HepG2 (cell line): ENCODE measurements around the gene UPB1. TPM values are rescaled to one million over a fixed set of nuclear protein-coding genes. Genes with fewer than 3 reads are reported as not detected.
A peak's percentile ranks its signal among the peaks of the same experiment; 100 is the strongest.

ENCODE experiments used
- ATAD3A ChIP-seq: sonication (generic); formaldehyde crosslinking; IDR thresholded peaks from 2 replicates; pipeline ENCODE4 v1.4.0; 2020; ENCODE audit warnings: missing genetic modification reagents
- CREB3 ChIP-seq: sonication (generic); formaldehyde crosslinking; IDR thresholded peaks from 2 replicates; pipeline ENCODE4 v1.5.0; 2020; ENCODE audit warnings: missing genetic modification reagents
- DRAP1 ChIP-seq: IDR thresholded peaks from 2 replicates; pipeline ENCODE4 v1.6.1; 2016; ENCODE audit warnings: missing genetic modification reagents, missing compliant biosample characterization
- MIXL1 ChIP-seq: IDR thresholded peaks from 2 replicates; pipeline ENCODE4 v1.6.1; 2016
- NCOR1 ChIP-seq: fragments of 200-600 bp; sonication (generic); IDR thresholded peaks from 2 replicates; pipeline ENCODE4 v1.7.0; 2017; ENCODE audit warnings: antibody characterized with exemption, low read length, borderline replicate concordance
- PHF5A ChIP-seq: IDR thresholded peaks from one replicate; pipeline ENCODE4 v1.6.1; 2018; ENCODE audit warnings: low read depth, missing genetic modification reagents; ENCODE audit not compliant: unreplicated experiment
- POLR2AphosphoS5 ChIP-seq: IDR thresholded peaks from 2 replicates; pipeline ENCODE4 v1.6.1; 2012; ENCODE audit warnings: low read depth, low read length
- RBFOX2 ChIP-seq: fragments of 200-400 bp; formaldehyde crosslinking; IDR thresholded peaks from 2 replicates; pipeline ENCODE4 v1.6.1; 2017; ENCODE audit warnings: low read depth, mild to moderate bottlenecking, low read length
- RELA ChIP-seq: sonication (generic); formaldehyde crosslinking; IDR thresholded peaks from 2 replicates; pipeline ENCODE4 v1.4.0; 2020; ENCODE audit warnings: missing genetic modification reagents
- TRAFD1 ChIP-seq: sonication (generic); formaldehyde crosslinking; IDR thresholded peaks from 2 replicates; pipeline ENCODE4 v1.5.1; 2020; ENCODE audit warnings: missing genetic modification reagents, mild to moderate bottlenecking, borderline replicate concordance
- ZBTB33 ChIP-seq: sonication (generic); formaldehyde crosslinking; IDR thresholded peaks from 2 replicates; pipeline ENCODE4 v1.4.0; 2020; ENCODE audit warnings: missing genetic modification reagents
- ZBTB8A ChIP-seq: sonication (generic); formaldehyde crosslinking; IDR thresholded peaks from 2 replicates; pipeline ENCODE4 v1.4.0; 2020; ENCODE audit warnings: mild to moderate bottlenecking, low read depth, missing genetic modification reagents, borderline replicate concordance
- ZMYM3 ChIP-seq: sonication (generic); formaldehyde crosslinking; IDR thresholded peaks from 2 replicates; pipeline ENCODE4 v1.5.1; 2020; ENCODE audit warnings: mild to moderate bottlenecking, missing genetic modification reagents
- ZNF224 ChIP-seq: sonication (generic); formaldehyde crosslinking; IDR thresholded peaks from 2 replicates; pipeline ENCODE4 v1.5.0; 2020; ENCODE audit warnings: mild to moderate bottlenecking, missing genetic modification reagents
- ZNF558 ChIP-seq: sonication (generic); formaldehyde crosslinking; IDR thresholded peaks from 2 replicates; pipeline ENCODE4 v1.9.0; 2022; ENCODE audit warnings: mild to moderate bottlenecking, missing genetic modification reagents, borderline replicate concordance
- ZNF749 ChIP-seq: sonication (generic); formaldehyde crosslinking; IDR thresholded peaks from 2 replicates; pipeline ENCODE4 v1.8.0; 2022; ENCODE audit warnings: mild to moderate bottlenecking, missing genetic modification reagents, moderate library complexity, borderline replicate concordance
- polyA plus RNA-seq, 8 experiments: library from polyadenylated mRNA; depleted of rRNA in 3 of 8; stranded (reverse) in 7 of 8; unstranded in 1 of 8; fragments of >200 nt; fragmentation: Illumina TruSeq in 4 of 8; extraction: Trizol in 4 of 8; gene quantifications; 2 replicates each; pipeline versions ENCODE4 v1.2.1 to v1.2.3, GENCODE V29; 2011 to 2016; ENCODE audit warnings: low read depth in 4 of 8, missing spikeins in 1 of 8, mixed read lengths in 1 of 8; ENCODE audit not compliant: insufficient read depth in 1 of 8
- total RNA-seq, 5 experiments: library from RNA; depleted of rRNA; stranded (reverse); fragments of >200 nt; fragmentation: Illumina TruSeq; extraction: Trizol; gene quantifications; 2 replicates each; pipeline ENCODE4 v1.2.3, GENCODE V29; 2016; ENCODE audit warnings: low read depth in 1 of 5
- TF ChIP-seq, protein P1 (sequence below): sonication (generic); formaldehyde crosslinking; IDR thresholded peaks from 2 replicates; pipeline ENCODE4 v1.4.0; 2020; ENCODE audit warnings: missing genetic modification reagents
- TF ChIP-seq, protein P2 (sequence below), 2 experiments: sonication (generic) in 1 of 2; formaldehyde crosslinking in 1 of 2; IDR thresholded peaks; 2 replicates each; pipeline versions ENCODE4 v1.5.1 to v1.6.1; 2011 to 2020; ENCODE audit warnings: borderline replicate concordance in 1 of 2, low read depth in 1 of 2, low read length in 1 of 2, mild to moderate bottlenecking in 1 of 2, missing genetic modification reagents in 1 of 2, moderate library complexity in 1 of 2

UPB1 gene
- total and polyA plus RNA-seq, 2 of the 13 experiments (the other 11 are each of a cell fraction or from before 2014, with no cell fraction given) = 0.38 to 1.2 TPM

DNA sequence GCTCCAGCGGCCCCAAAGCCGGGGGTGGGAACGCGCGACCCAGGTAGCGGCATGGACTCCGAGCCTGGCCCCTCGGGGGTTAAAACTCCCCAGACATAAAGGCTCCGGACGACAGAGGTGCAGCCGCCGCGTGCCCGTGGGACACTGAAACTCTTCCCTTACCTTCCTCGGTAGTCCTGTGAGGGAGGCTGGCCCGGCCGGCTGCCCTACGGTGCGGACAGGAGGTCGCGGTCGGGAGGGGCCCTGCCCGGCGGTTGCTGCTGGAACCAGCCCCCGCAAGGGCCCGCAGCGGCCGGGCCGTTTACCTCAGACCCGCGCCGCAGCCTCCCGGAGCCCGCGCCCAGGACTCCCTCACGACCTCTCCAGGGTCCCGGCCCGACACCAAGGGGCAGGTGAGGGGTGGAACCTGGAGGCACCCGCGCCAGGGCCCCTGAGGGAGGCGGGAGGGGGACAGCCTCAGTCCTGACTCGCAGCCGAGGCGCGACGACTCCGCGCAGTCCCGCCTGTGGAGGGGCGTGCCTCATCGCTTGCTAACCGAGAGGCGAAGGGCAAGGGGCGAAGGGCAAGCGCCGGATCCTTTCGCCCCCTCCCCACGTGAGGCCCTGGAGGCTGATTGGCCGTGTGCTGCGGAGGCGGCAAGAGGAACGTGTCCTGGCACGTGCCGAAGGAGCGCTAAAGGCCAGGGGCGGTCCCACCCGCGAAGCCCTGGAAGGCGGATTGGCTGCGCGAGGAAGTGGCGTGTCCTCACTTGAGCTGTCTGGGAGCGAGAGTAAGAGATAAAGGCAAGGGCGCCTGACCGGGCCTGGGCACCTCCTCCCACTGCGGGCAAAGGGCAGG, at the start of gene UPB1 (continued):
- TF ChIP-seq, protein P1, sequence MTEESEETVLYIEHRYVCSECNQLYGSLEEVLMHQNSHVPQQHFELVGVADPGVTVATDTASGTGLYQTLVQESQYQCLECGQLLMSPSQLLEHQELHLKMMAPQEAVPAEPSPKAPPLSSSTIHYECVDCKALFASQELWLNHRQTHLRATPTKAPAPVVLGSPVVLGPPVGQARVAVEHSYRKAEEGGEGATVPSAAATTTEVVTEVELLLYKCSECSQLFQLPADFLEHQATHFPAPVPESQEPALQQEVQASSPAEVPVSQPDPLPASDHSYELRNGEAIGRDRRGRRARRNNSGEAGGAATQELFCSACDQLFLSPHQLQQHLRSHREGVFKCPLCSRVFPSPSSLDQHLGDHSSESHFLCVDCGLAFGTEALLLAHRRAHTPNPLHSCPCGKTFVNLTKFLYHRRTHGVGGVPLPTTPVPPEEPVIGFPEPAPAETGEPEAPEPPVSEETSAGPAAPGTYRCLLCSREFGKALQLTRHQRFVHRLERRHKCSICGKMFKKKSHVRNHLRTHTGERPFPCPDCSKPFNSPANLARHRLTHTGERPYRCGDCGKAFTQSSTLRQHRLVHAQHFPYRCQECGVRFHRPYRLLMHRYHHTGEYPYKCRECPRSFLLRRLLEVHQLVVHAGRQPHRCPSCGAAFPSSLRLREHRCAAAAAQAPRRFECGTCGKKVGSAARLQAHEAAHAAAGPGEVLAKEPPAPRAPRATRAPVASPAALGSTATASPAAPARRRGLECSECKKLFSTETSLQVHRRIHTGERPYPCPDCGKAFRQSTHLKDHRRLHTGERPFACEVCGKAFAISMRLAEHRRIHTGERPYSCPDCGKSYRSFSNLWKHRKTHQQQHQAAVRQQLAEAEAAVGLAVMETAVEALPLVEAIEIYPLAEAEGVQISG (CRISPR knock-in tag) = no peak
- TF ChIP-seq MIXL1 (CRISPR knock-in tag) = no peak
- no peak for TF ChIP-seq ZMYM3 (CRISPR knock-in tag)
- TF ChIP-seq ZNF749 (CRISPR knock-in tag) = no peak
- no peak for TF ChIP-seq CREB3 (CRISPR knock-in tag)
- TF ChIP-seq POLR2AphosphoS5 = no peak
- 0 out of 2 replicates have a peak, but pooled peaks have one; percentile 15 for TF ChIP-seq ZNF224 (CRISPR knock-in tag)
- no peak for TF ChIP-seq NCOR1
- no peak for TF ChIP-seq ATAD3A (CRISPR knock-in tag)
- TF ChIP-seq ZBTB33 (CRISPR knock-in tag) = peak; percentile 88
- TF ChIP-seq PHF5A (CRISPR knock-in tag) = no peak
- TF ChIP-seq, protein P2, sequence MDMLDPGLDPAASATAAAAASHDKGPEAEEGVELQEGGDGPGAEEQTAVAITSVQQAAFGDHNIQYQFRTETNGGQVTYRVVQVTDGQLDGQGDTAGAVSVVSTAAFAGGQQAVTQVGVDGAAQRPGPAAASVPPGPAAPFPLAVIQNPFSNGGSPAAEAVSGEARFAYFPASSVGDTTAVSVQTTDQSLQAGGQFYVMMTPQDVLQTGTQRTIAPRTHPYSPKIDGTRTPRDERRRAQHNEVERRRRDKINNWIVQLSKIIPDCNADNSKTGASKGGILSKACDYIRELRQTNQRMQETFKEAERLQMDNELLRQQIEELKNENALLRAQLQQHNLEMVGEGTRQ (IDR thresholded peaks at IDR 0.05; ENCODE audit: low read depth, low read length) = no peak
- TF ChIP-seq, protein P2 (CRISPR knock-in tag; IDR thresholded peaks at IDR 0.05; ENCODE audit: borderline replicate concordance) = no peak; the same call in 1 of the 2 replicates
- no peak for TF ChIP-seq ZBTB8A (CRISPR knock-in tag)
- TF ChIP-seq TRAFD1 (CRISPR knock-in tag) = no peak
- TF ChIP-seq ZNF558 (CRISPR knock-in tag) = no peak
- no peak for TF ChIP-seq RELA (CRISPR knock-in tag)
- TF ChIP-seq RBFOX2 = peak; percentile 44; the same call in 1 of the 2 replicates
- no peak for TF ChIP-seq DRAP1 (CRISPR knock-in tag)
